ENCODE measurements around the gene TMEM44.

TMEM44 gene

GRCh38 chr3:194586836-194587235 is 46.4 kb downstream of the TMEM44 start:
- Histone ChIP-seq H3K9me3 (no peaks in the 10 kb centered on the region), H4K20me1 (no peaks in the 10 kb centered on the region), H3K27ac (no peak overlapping the region), H3K9ac (no peak overlapping the region), H3K4me2 (no peak overlapping the region), H3K4me1 (peaks cover 20% of the 10 kb centered on the region), H3K36me3 (peaks cover 47% of the 10 kb centered on the region), H3K27me3 (no peaks in the 10 kb centered on the region), H3K4me3 (no peak overlapping the region)
- no peak for TF ChIP-seq Cebpa-rat (IDR thresholded peaks at IDR 0.05)

GRCh38 chr3:194585880-194586281 is 47.3 kb downstream of the TMEM44 start:
- TF ChIP-seq Cebpa-rat (IDR thresholded peaks at IDR 0.05) = no peak
- H3K36me3 ChIP-seq = peaks cover 47% of the 10 kb centered on the region
- no peaks in the 10 kb centered on the region for H3K27me3 ChIP-seq
- no peak overlapping the region for H3K4me3 ChIP-seq
- H3K9me3 ChIP-seq = no peaks in the 10 kb centered on the region
- no peak overlapping the region for H3K27ac ChIP-seq
- no peak overlapping the region for H3K9ac ChIP-seq
- H4K20me1 ChIP-seq = no peaks in the 10 kb centered on the region
- H3K4me1 ChIP-seq = peaks cover 20% of the 10 kb centered on the region
- H3K4me2 ChIP-seq = no peak overlapping the region

- Histone ChIP-seq H3K4me2 (peak overlapping the region; percentile 98), H3K4me1 (peaks cover 20% of the 10 kb centered on the region), H3K4me3 (peak overlapping the region; percentile 88), H3K27ac (no peak overlapping the region), H3K36me3 (peaks cover 37% of the 10 kb centered on the region), H3K27me3 (no peaks in the 10 kb centered on the region), H4K20me1 (no peaks in the 10 kb centered on the region), H3K9ac (no peak overlapping the region), H3K9me3 (no peaks in the 10 kb centered on the region)
- TF ChIP-seq Cebpa-rat (IDR thresholded peaks at IDR 0.05) = no peak
These were observed 48.4 kb downstream of the TMEM44 start for GRCh38 chr3:194584866-194585265.

GRCh38 chr3:194584320-194584776 is 48.9 kb downstream of the TMEM44 start:
- Histone ChIP-seq H4K20me1 (no peaks in the 10 kb centered on the region), H3K27ac (peak overlapping the region; percentile 96), H3K36me3 (peaks cover 31% of the 10 kb centered on the region), H3K4me1 (peaks cover 20% of the 10 kb centered on the region), H3K4me3 (peak overlapping the region; percentile 88), H3K4me2 (peak overlapping the region; percentile 98), H3K9ac (peak overlapping the region; percentile 96), H3K9me3 (no peaks in the 10 kb centered on the region), H3K27me3 (no peaks in the 10 kb centered on the region)
- TF ChIP-seq Cebpa-rat (IDR thresholded peaks at IDR 0.05) = no peak

- Histone ChIP-seq H3K4me2 (no peak overlapping the region), H3K27ac (no peak overlapping the region), H3K4me1 (peaks cover 18% of the 10 kb centered on the region), H3K9ac (no peak overlapping the region), H3K9me3 (no peaks in the 10 kb centered on the region), H3K27me3 (no peaks in the 10 kb centered on the region), H3K36me3 (peaks cover 11% of the 10 kb centered on the region), H3K4me3 (no peak overlapping the region), H4K20me1 (no peaks in the 10 kb centered on the region)
- TF ChIP-seq Cebpa-rat (IDR thresholded peaks at IDR 0.05) = no peak
These were observed 50.9 kb downstream of the TMEM44 start for GRCh38 chr3:194582196-194582905.

GRCh38 chr3:194579091-194579606 is 54.1 kb downstream of the TMEM44 start:
- Histone ChIP-seq H3K27ac (no peak overlapping the region), H3K4me2 (no peak overlapping the region), H4K20me1 (no peaks in the 10 kb centered on the region), H3K9me3 (no peaks in the 10 kb centered on the region), H3K4me1 (peaks cover under 1% of the 10 kb centered on the region), H3K9ac (no peak overlapping the region), H3K36me3 (no peaks in the 10 kb centered on the region), H3K4me3 (no peak overlapping the region), H3K27me3 (no peaks in the 10 kb centered on the region)
- no peak for TF ChIP-seq Cebpa-rat (IDR thresholded peaks at IDR 0.05)

- H3K4me2 ChIP-seq = no peak overlapping the region
- no peaks in the 10 kb centered on the region for H3K36me3 ChIP-seq
- H3K4me3 ChIP-seq = no peak overlapping the region
- no peak overlapping the region for H3K27ac ChIP-seq
- H3K9ac ChIP-seq = no peak overlapping the region
- no peaks in the 10 kb centered on the region for H3K27me3 ChIP-seq
- no peaks in the 10 kb centered on the region for H4K20me1 ChIP-seq
- H3K9me3 ChIP-seq = no peaks in the 10 kb centered on the region
- H3K4me1 ChIP-seq = no peaks in the 10 kb centered on the region
- TF ChIP-seq Cebpa-rat (IDR thresholded peaks at IDR 0.05) = no peak
These were observed 55.0 kb downstream of the TMEM44 start for GRCh38 chr3:194577986-194578905.

GRCh38 chr3:194575484-194576210 is 57.6 kb downstream of the TMEM44 start:
- Histone ChIP-seq H3K4me1 (no peaks in the 10 kb centered on the region), H3K27me3 (no peaks in the 10 kb centered on the region), H4K20me1 (no peaks in the 10 kb centered on the region), H3K9me3 (no peaks in the 10 kb centered on the region), H3K4me2 (no peak overlapping the region), H3K4me3 (no peak overlapping the region), H3K9ac (no peak overlapping the region), H3K27ac (no peak overlapping the region), H3K36me3 (no peaks in the 10 kb centered on the region)
- TF ChIP-seq Cebpa-rat (IDR thresholded peaks at IDR 0.05) = no peak

- Histone ChIP-seq H3K4me3 (no peak overlapping the region), H4K20me1 (no peaks in the 10 kb centered on the region), H3K4me2 (no peak overlapping the region), H3K4me1 (no peaks in the 10 kb centered on the region), H3K27me3 (no peaks in the 10 kb centered on the region), H3K9ac (no peak overlapping the region), H3K27ac (no peak overlapping the region), H3K9me3 (no peaks in the 10 kb centered on the region), H3K36me3 (no peaks in the 10 kb centered on the region)
- no peak for TF ChIP-seq Cebpa-rat (IDR thresholded peaks at IDR 0.05)
These were observed 58.4 kb downstream of the TMEM44 start for GRCh38 chr3:194574639-194575483.
